Measurements from ENCODE around the gene TFG.

- TF ChIP-seq POLR2A (IDR thresholded peaks at IDR 0.05): no peak
- TF ChIP-seq CTCF (IDR thresholded peaks at IDR 0.05): no peak
These were observed 68.0 kb downstream of the TFG start for GRCh38 chr3:100777271-100777670.

Data from uterus (tissue), 2 donors.